Nephron progenitor cell (in vitro differentiated cells): ENCODE results near the gene BCAR1.
"Not testable (repeated sequence)": the region's sequence is repeated elsewhere in the genome, so short reads cannot be mapped to it uniquely, and the experiment has no call there.

ENCODE experiments used
- DNase-seq: peaks from one replicate; pipeline ENCODE4 v3.0.0; 2021
- H3K27ac Mint-ChIP-seq: 2 replicates; pipeline ENCODE4 v1.8.0; 2021; ENCODE audit warnings: mild to moderate bottlenecking, moderate library complexity, mixed read lengths
- H3K27me3 Mint-ChIP-seq: 2 replicates; pipeline ENCODE4 v1.8.0; 2021; ENCODE audit warnings: mild to moderate bottlenecking, low read depth, mixed read lengths; ENCODE audit not compliant: poor library complexity
- H3K36me3 Mint-ChIP-seq: 2 replicates; pipeline ENCODE4 v1.8.0; 2021; ENCODE audit warnings: low read depth, mixed read lengths
- H3K4me1 Mint-ChIP-seq: 2 replicates; pipeline ENCODE4 v1.8.0; 2021; ENCODE audit warnings: mixed read lengths
- H3K4me3 Mint-ChIP-seq: 2 replicates; pipeline ENCODE4 v1.8.0; 2021; ENCODE audit warnings: mild to moderate bottlenecking, moderate library complexity, mixed read lengths
- H3K9me3 Mint-ChIP-seq: 2 replicates; pipeline ENCODE4 v1.8.0; 2021; ENCODE audit warnings: mild to moderate bottlenecking, moderate library complexity, mixed read lengths
- CTCF ChIP-seq: fragments of 200-600 bp; sonication (generic); IDR thresholded peaks from 2 replicates; pipeline ENCODE4 v1.5.0; 2021; ENCODE audit warnings: antibody characterized with exemption

The BCAR1 gene

GRCh38 chr16:75209944-75210343 lies 41.5 kb downstream of the BCAR1 start:
- no peak overlapping the region for H3K27ac Mint-ChIP-seq
- no peaks in the 10 kb centered on the region for H3K36me3 Mint-ChIP-seq
- H3K4me3 Mint-ChIP-seq, result no peak overlapping the region
- H3K27me3 Mint-ChIP-seq, result peaks cover 6% of the 10 kb centered on the region
- TF ChIP-seq CTCF, result no peak
- DNase-seq, result no peak
- H3K4me1 Mint-ChIP-seq, result peaks cover 9% of the 10 kb centered on the region
- H3K9me3 Mint-ChIP-seq, result no peaks in the 10 kb centered on the region

GRCh38 chr16:75209514-75209913 lies 41.9 kb downstream of the BCAR1 start:
- H3K4me3 Mint-ChIP-seq, H3K9me3 Mint-ChIP-seq, H3K27me3 Mint-ChIP-seq, H3K36me3 Mint-ChIP-seq, DNase-seq, H3K4me1 Mint-ChIP-seq, H3K27ac Mint-ChIP-seq: not testable (repeated sequence)

GRCh38 chr16:75208861-75209505 lies 42.4 kb downstream of the BCAR1 start:
- no peak for TF ChIP-seq CTCF
- peak overlapping the region; percentile 23 for H3K27ac Mint-ChIP-seq

GRCh38 chr16:75208242-75208825 lies 43.1 kb downstream of the BCAR1 start:
- peaks cover 6% of the 10 kb centered on the region for H3K27me3 Mint-ChIP-seq
- H3K9me3 Mint-ChIP-seq, result no peaks in the 10 kb centered on the region
- H3K27ac Mint-ChIP-seq, result peak overlapping the region; percentile 23
- TF ChIP-seq CTCF, result no peak
- peaks cover 18% of the 10 kb centered on the region for H3K4me1 Mint-ChIP-seq
- H3K36me3 Mint-ChIP-seq, result no peaks in the 10 kb centered on the region
- no peak overlapping the region for H3K4me3 Mint-ChIP-seq
- no peak for DNase-seq

More at GRCh38 chr16:75208861-75209505, 42.4 kb downstream of the BCAR1 start:
- H3K4me1 Mint-ChIP-seq, result peaks cover 11% of the 10 kb centered on the region
- no peak for DNase-seq
- H3K27me3 Mint-ChIP-seq, result peaks cover 6% of the 10 kb centered on the region
- H3K36me3 Mint-ChIP-seq, result no peaks in the 10 kb centered on the region
- no peak overlapping the region for H3K4me3 Mint-ChIP-seq
- H3K9me3 Mint-ChIP-seq, result no peaks in the 10 kb centered on the region

- no peak overlapping the region for H3K27ac Mint-ChIP-seq
- DNase-seq, result no peak
- H3K4me3 Mint-ChIP-seq, result no peak overlapping the region
- peaks cover 23% of the 10 kb centered on the region for H3K4me1 Mint-ChIP-seq
- no peaks in the 10 kb centered on the region for H3K9me3 Mint-ChIP-seq
- peaks cover 6% of the 10 kb centered on the region for H3K27me3 Mint-ChIP-seq
- no peaks in the 10 kb centered on the region for H3K36me3 Mint-ChIP-seq
- no peak for TF ChIP-seq CTCF
Measured at GRCh38 chr16:75207831-75208230, 43.6 kb downstream of the BCAR1 start.

- Mint-ChIP-seq H3K4me3 (no peak within 1 kb of the TSS), H3K27me3 (peaks cover 6% of the 10 kb centered on the region), H3K9me3 (no peaks in the 10 kb centered on the region), H3K4me1 (peaks cover 20% of the 10 kb centered on the region), H3K27ac (no peak within 1 kb of the TSS), H3K36me3 (no peaks in the 10 kb centered on the region)
- no peak for DNase-seq
- no peak for TF ChIP-seq CTCF
Measured at GRCh38 chr16:75206749-75207451, 44.5 kb downstream of the BCAR1 start, which contains the start of gene CTRB2. TSS of gene CTRB2 (minus strand) at chr16:75207161. CDS start at chr16:75207141, 20 bp downstream.

- peaks cover 20% of the 10 kb centered on the region for H3K4me1 Mint-ChIP-seq
- not testable (repeated sequence) for H3K4me3 Mint-ChIP-seq, H3K36me3 Mint-ChIP-seq, DNase-seq, H3K9me3 Mint-ChIP-seq, H3K27ac Mint-ChIP-seq, H3K27me3 Mint-ChIP-seq
Measured at GRCh38 chr16:75205961-75206748, 45.3 kb downstream of the BCAR1 start.

GRCh38 chr16:75205438-75205837 lies 46.0 kb downstream of the BCAR1 start:
- H3K4me3 Mint-ChIP-seq, H3K36me3 Mint-ChIP-seq, H3K9me3 Mint-ChIP-seq, H3K27me3 Mint-ChIP-seq, H3K27ac Mint-ChIP-seq, DNase-seq: not testable (repeated sequence)
- H3K4me1 Mint-ChIP-seq, result peaks cover 16% of the 10 kb centered on the region

- not testable (repeated sequence) for H3K27me3 Mint-ChIP-seq, DNase-seq, H3K27ac Mint-ChIP-seq, H3K4me3 Mint-ChIP-seq, H3K36me3 Mint-ChIP-seq, H3K9me3 Mint-ChIP-seq
- H3K4me1 Mint-ChIP-seq, result peaks cover 16% of the 10 kb centered on the region
Measured at GRCh38 chr16:75204905-75205304, 46.5 kb downstream of the BCAR1 start.
